ENCODE data around the gene AP3S1. TPM values are rescaled to one million over a fixed set of nuclear protein-coding genes. Genes with fewer than 3 reads are reported as not detected.

The AP3S1 gene
- total RNA-seq, 1 experiment from 2014 or later: 141 TPM

- Histone ChIP-seq H3K4me1 (peaks cover 13% of the 10 kb centered on the region), H3K36me3 (no peaks in the 10 kb centered on the region), H3K4me3 (no peak overlapping the region), H3K9me3 (replicated peaks) (no peaks in the 10 kb centered on the region), H3K27ac (no peak overlapping the region), H3K27me3 (no peaks in the 10 kb centered on the region)
- DNase-seq: no peak
Observed at GRCh38 chr5:115949096-115949495, 107.4 kb downstream of the AP3S1 start.

DNA sequence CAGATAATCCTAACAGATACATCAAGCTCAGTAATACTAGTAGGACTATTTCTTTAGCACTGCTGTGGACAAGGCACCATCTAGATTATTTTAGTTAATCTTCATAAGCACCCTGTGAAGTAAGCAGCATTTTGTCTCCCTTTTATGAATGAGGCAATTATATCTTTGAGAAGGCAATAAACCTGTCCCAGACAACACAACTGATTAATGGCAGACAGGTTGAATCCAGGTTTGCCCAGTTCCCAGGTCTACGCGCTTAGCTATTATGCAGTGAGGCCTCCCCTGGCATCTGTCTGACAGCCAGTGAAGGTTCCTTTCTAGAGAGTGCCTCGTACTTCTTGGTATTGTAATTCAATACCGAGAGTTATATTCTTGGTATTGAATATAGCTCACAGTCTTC lies 110.9 kb downstream of the AP3S1 start:
- no peaks in the 10 kb centered on the region for H3K9me3 ChIP-seq (replicated peaks)
- no peaks in the 10 kb centered on the region for H3K27me3 ChIP-seq
- peaks cover 13% of the 10 kb centered on the region for H3K4me1 ChIP-seq
- H3K4me3 ChIP-seq: no peak overlapping the region
- no peaks in the 10 kb centered on the region for H3K36me3 ChIP-seq
- DNase-seq: peak; percentile 20 to 63
- H3K27ac ChIP-seq: no peak overlapping the region

- Histone ChIP-seq H3K4me3 (no peak overlapping the region), H3K9me3 (replicated peaks) (no peaks in the 10 kb centered on the region), H3K27ac (no peak overlapping the region), H3K27me3 (no peaks in the 10 kb centered on the region), H3K4me1 (peaks cover 13% of the 10 kb centered on the region), H3K36me3 (no peaks in the 10 kb centered on the region)
- DNase-seq: no peak
Observed at GRCh38 chr5:115954144-115954543, 112.4 kb downstream of the AP3S1 start.

DNA sequence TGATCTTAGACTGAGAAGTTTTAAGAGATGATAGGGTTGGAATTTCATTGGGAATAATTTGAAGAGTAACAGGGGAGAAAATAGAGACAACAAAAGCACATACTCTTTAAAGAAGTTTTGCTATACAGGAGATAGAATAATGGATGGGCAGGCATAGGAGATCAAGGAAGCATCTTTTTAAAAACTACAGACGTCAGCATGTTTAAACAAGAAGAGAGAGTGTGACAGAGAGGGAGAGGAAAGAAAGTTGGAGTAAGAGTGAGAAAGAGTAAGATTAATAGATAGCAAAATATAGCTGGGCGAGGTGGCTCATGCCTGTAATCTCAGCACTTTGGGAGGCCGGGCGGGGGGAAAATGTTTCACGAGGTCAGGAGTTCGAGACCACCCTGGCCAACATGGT lies 115.2 kb downstream of the AP3S1 start:
- H3K9me3 ChIP-seq (replicated peaks): no peaks in the 10 kb centered on the region
- H3K27ac ChIP-seq: no peak overlapping the region
- peaks cover 13% of the 10 kb centered on the region for H3K4me1 ChIP-seq
- no peaks in the 10 kb centered on the region for H3K36me3 ChIP-seq
- H3K27me3 ChIP-seq: no peaks in the 10 kb centered on the region
- no peak for DNase-seq
- H3K4me3 ChIP-seq: no peak overlapping the region

DNA sequence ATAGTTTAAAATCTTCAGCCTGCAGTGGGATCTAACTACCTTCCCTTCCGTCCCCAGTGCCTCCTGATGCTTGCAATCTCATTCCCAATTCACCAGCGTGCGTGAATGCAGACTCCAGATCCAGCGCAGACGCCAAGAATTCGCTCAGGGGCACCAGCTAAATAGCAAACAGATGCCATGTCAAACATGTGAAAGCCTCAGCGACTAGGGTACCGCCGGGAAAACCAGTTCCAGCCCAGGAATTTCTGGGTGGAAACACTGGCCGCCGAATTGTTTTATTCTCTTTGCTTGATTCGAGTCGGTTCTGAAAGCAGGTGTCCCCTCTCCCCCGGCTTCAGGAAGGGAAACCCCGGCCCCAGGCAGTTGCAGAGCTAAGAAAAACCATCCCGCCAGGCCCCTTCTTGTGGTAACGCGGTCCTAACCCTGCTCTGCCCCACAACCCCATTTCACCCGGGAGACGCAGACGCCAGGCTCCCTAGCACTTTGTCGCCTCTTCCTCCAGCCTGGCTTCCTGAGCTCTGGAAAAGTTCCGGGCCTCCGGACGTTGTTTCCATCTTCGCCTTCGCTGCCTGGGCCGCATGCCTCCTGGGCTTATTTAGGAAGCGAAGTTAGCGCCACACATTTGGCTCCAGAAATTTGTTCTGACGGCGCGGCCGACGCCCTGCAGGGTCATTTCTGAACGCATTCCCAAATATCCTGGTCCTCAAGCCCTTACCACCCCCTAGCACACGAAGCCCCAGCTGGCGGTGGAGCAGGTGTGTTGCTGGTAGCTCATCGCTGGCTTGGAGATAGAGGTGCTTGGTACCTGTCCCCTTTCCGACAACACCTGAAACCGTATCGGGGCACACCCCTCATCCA lies 119.9 kb downstream of the AP3S1 start:
- Histone ChIP-seq H3K36me3 (no peaks in the 10 kb centered on the region), H3K4me3 (no peak overlapping the region), H3K27ac (no peak overlapping the region), H3K9me3 (replicated peaks) (no peaks in the 10 kb centered on the region), H3K27me3 (no peaks in the 10 kb centered on the region), H3K4me1 (no peaks in the 10 kb centered on the region)
- DNase-seq: no peak

DNA sequence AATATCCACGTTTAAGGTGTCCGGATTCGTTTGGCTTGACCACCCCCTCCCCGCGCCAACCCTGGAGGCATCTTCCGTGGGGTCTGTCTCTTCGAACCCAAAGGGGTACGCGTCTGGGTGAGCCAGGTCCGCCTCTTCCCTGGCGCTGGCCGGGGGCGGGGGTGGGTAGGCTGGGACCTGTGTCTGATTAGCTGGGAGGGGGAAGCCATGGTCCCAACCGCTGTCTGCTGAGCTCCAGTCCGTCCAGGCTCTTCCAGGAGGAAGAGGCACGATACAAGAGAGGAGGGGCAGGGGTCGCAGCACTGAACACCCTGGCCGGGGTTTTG lies 120.5 kb downstream of the AP3S1 start, which contains the start of gene LVRN:
Gene LVRN, plus strand, starts transcription at position 237 of the 326 bp plus-strand sequence. CDS start 143 bp downstream, outside the sequence.
- Histone ChIP-seq H3K9me3 (replicated peaks) (no peaks in the 10 kb centered on the region), H3K27me3 (no peaks in the 10 kb centered on the region), H3K27ac (no peak within 1 kb of the TSS), H3K4me1 (no peaks in the 10 kb centered on the region), H3K36me3 (no peaks in the 10 kb centered on the region), H3K4me3 (no peak within 1 kb of the TSS)
- DNase-seq: no peak

GRCh38 chr5:115962565-115963402 lies 121.0 kb downstream of the AP3S1 start:
- Histone ChIP-seq H3K4me3 (no peak overlapping the region), H3K36me3 (no peaks in the 10 kb centered on the region), H3K4me1 (no peaks in the 10 kb centered on the region), H3K27me3 (no peaks in the 10 kb centered on the region), H3K27ac (no peak overlapping the region), H3K9me3 (replicated peaks) (no peaks in the 10 kb centered on the region)
- no peak for DNase-seq

GRCh38 chr5:115963566-115963965 lies 121.8 kb downstream of the AP3S1 start:
- H3K27me3 ChIP-seq: no peaks in the 10 kb centered on the region
- no peaks in the 10 kb centered on the region for H3K4me1 ChIP-seq
- no peaks in the 10 kb centered on the region for H3K9me3 ChIP-seq (replicated peaks)
- no peaks in the 10 kb centered on the region for H3K36me3 ChIP-seq
- DNase-seq: no peak
- no peak overlapping the region for H3K27ac ChIP-seq
- no peak overlapping the region for H3K4me3 ChIP-seq

Other genes starting within 250 kb of the AP3S1 start
- gene TICAM2, start 239.5 kb upstream of the AP3S1 start, total RNA-seq (2014; rRNA removed; shearing (Covaris generic)): 0.10 and 0.13 TPM in 2 replicates
- 84.5 and 89.3 TPM in 2 replicates for gene TMED7, start 215.9 kb upstream of the AP3S1 start, total RNA-seq (2014; rRNA removed; shearing (Covaris generic))
- gene CDO1, start 25.3 kb upstream of the AP3S1 start, total RNA-seq (2014; rRNA removed; shearing (Covaris generic)): 0.23 TPM in 1 of 2 replicates, not detected in the other
- gene ATG12, start 370 bp upstream of the AP3S1 start, total RNA-seq (2014; rRNA removed; shearing (Covaris generic)): 61.3 and 62.5 TPM in 2 replicates
- 0.53 TPM in 2 replicates for gene LVRN, start 120.5 kb downstream of the AP3S1 start, total RNA-seq (2014; rRNA removed; shearing (Covaris generic))
- gene ARL14EPL, start 190.5 kb downstream of the AP3S1 start, total RNA-seq (2014; rRNA removed; shearing (Covaris generic)): 0.06 and 0.66 TPM in 2 replicates
- 56.2 and 56.8 TPM in 2 replicates for gene COMMD10, start 243.1 kb downstream of the AP3S1 start, total RNA-seq (2014; rRNA removed; shearing (Covaris generic))

All from SJCRH30 (cell line).